ENCODE data around the gene SLC16A4.
A peak's percentile ranks its signal among the peaks of the same experiment; 100 is the strongest.
"Not testable (repeated sequence)": the region's sequence is repeated elsewhere in the genome, so short reads cannot be mapped to it uniquely, and the experiment has no call there.

The SLC16A4 gene

DNA sequence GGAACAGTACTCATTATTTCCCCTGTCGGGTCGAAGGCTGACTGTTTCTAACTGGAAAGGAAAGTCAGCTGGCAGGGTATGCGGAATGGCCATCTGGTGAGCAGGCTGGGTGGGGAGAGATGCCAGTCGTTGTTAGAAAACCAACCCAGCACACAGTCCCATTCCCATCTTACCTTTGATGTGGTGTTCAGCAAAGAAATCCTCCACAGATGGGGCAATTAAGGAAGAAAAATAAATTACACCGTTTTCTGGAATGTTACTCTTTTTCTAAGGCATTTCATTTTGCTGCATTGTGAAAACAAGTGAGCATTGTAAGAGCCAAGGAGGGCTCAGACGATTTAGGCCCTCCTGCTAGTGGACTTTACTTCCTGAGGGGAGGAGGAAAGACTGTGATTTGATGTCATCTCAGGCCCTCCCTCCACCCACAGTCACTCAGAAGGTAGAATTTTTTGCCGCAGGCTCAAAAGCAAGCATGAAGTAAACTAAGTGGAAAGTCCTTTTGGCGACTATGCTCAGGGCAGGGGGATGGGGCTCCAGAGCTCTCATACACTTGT lies at the start of gene SLC16A4:
Gene SLC16A4, minus strand, starts transcription at position 335 of the 554 bp plus-strand sequence. CDS start 1,703 bp downstream, outside the sequence.
- no peak for DNase-seq

DNA sequence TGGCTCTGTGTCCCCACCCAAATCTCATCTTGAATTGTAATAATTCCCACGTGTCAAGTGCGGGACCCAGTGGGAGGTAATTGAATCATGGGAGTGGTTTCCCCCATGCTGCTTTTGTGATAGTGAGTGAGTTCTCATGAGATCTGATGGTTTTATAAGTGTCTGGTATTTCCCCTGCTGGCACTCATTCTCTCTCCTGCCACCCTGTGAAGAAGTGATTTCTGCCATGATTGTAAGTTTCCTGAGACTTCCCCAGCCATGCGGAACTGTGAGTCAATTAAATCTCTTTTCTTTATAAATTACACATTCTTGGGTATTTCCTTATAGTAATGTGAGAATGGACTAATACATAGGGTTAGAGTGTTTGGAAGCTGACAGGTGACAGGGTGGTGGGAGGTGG lies 49.0 kb upstream of the SLC16A4 start:
- not testable (repeated sequence) for DNase-seq

DNA sequence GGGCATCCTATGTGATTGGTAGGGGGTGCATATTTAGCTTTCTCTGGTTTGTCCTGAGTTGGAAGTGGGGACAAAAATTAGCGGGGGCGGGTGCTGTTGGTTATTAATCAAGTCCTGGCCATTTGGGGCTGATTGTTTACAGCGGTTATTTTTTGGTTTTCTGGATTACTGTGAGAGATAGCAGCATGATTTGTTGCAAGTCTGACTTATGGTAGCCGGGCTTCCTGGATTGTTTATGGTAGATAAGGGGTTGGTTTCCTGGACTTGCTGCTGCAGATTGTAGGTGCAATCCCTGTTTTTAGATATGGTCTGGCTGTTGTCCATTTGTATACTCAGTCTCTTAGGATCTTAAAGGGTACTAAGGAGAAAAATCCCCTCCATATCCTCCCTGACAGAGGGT lies 48.1 kb upstream of the SLC16A4 start:
- no peak for DNase-seq

DNA sequence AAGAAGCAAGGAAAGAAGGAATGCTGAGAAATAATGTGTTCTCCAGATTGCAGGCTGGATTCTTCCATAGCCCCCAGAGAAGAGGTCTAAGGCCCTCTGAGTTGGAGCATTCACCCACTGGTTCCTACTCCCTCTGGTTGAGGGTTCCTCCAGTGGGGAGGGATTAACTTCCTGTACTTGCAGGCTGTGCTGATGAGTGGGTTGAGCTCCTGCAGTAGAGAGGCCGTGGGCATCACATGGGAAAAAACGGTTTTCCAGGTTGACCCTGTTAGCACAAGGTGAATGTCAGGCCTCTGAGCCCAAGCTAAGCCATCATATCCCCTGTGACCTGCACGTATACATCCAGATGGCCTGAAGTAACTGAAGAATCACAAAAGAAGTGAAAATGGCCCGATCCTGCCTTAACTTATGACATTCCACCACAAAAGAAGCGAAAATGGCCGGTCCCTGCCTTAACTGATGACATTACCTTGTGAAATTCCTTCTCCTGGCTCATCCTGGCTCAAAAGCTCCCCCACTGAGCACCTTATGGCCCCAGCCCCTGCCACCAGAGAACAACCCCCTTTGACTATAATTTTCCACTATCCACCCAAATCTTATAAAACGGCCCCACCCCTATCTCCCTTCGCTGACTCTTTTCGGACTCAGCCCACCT lies 46.9 kb upstream of the SLC16A4 start:
- not testable (repeated sequence) for DNase-seq

DNA sequence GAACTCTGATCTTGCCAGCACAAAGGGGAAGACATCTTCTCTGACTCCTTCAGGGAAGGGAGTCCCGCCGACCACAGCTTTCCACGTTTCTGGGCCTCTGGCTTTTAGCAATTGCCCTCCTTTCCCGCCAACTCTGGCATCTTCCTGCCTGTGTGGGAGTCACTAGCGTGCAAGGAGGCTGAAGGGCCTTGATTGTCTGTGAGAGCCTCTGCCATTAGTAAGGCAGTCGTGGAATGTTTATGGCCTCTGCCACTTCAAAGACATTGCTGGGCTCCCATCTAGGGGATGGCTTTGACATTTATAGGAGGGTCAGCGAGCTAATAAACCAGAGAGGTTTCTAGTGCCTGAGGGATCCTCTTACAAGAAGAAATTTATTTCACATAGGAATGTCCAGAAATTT lies 45.8 kb upstream of the SLC16A4 start:
- no peak for DNase-seq

DNA sequence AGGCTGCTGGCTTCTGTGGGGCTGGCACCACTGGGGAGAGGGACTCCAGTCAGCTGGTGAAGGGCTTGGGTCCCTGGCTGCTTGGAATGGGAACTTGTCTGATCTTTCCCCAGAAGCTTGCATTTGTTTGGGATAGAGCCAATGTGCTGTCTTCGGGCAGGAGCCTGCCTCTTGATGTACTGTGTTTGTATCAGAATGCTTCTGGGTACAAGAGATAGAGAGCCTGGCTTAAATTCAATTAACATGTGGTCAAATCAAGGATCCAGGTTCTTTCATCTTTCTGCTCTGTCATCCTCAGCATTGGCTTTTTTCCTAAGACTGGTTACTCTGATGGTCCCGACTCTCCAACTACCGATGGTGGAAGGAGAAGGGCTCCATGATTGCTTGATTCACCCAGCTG lies 44.1 kb upstream of the SLC16A4 start:
- DNase-seq: no peak

DNA sequence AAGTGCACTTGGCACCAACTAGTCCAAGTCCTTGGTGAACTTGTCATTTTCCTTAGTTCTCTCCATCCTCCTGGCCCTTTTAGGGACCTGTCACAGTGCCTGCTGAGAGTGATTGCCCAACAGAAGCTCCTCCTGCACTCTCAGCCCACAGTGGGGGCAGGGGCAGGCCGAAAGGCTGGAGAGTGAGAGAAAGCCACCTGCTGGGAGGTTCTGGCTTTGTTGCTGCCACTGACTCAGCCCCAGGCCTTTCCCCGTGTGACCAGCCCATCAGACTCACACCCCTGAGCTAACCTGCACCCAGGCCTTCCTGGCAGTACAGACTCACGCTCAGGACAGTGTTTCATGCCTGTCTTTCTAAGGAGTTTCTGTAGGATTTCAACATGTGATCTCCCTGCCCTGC lies 43.0 kb upstream of the SLC16A4 start:
- no peak for DNase-seq

DNA sequence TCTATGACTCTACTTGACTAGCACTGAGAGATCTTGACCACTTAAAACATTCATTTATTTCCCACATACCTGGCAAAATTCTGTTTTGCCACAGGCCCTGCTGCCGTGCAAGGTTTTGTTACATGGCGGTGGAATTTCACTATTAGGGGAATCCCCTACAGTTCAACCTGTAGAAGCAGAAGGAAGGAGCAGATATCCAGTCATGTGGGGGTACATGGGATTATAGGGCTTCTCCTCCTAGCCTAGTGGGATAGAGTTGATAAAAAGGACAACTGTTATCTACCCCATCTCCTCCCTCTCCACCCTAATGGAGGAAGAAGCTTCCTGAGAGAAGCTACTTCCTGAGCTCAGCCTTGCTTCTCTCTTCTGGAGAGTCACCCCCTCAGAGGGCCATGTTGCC lies 42.4 kb upstream of the SLC16A4 start:
- DNase-seq: no peak

DNA sequence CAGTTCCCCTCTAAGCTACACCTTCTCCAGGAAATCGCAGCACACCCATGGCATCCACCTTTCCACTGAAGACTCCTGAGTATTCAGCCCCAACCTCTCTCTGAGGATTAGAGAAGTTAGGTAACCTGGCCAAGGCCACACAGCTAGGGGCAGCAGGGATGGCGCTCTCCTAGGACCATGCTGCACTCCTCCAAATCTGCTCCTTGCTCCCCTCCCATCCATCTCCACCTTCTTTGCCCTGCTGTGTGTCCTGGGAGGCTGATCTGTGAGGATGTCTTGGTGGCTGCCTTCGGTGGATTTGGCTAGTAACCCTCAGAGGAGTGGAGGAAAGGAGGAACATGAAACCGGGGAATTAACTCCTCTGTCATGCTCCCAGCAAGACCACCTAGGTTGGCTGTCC lies 40.1 kb upstream of the SLC16A4 start:
- no peak for DNase-seq

DNA sequence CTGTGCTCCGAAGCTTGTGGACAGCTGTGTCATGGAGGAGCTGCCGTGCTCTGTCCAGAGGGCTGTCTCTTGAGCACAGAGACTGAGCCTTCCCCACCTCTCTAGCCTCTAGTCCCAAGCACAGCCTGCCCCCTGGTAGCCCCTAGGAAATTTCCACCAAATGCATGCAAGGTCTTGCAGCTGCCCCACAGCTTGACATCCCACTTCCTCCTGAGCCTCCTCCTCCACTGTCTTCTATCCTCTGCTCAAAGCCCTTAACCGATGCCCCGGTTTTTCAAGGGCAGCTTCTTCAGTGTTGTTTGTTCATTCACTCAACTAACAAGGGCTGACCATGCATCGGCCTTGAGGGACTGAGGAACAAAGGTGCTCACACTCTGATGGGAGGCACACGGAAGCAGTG lies 39.5 kb upstream of the SLC16A4 start:
- DNase-seq: no peak

DNA sequence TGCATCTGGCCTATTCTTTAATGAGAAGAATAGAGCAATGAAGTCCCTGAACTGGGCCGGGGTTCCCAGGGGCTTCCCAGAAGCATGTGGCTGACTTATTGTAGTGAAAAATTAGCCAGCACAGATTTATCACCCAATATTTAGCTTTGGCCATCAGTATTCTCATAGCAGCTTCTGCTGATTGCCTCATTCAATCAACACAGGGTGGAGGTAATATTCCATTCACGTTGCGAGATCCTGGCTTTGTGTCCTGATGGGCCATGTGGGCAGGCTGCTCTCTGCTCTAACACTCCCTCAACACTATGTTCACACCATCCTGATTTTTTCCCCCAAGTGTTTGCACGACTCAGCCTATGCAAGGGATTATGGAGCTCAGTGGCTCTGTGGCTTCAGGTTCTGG lies 38.1 kb upstream of the SLC16A4 start:
- DNase-seq: no peak

DNA sequence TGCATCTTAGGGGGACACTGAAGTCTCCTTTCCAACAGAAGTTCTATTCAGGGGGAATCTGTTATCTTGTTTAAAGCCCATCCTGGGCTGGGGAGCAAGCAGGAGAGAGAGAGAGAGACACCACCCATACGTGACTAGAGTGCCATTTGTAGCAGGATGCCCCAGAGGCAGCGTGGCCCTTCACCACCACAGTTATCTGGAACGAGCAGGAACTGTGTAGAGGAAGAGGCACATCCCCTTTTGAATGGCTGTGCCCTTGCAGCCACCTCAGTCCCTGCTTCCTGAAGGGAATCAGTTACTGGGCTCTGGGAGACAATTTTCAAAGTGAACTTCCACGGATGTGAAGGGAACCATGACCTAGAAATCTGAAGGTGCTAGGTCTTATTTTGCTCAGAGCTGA lies 36.0 kb upstream of the SLC16A4 start:
- DNase-seq: no peak

DNA sequence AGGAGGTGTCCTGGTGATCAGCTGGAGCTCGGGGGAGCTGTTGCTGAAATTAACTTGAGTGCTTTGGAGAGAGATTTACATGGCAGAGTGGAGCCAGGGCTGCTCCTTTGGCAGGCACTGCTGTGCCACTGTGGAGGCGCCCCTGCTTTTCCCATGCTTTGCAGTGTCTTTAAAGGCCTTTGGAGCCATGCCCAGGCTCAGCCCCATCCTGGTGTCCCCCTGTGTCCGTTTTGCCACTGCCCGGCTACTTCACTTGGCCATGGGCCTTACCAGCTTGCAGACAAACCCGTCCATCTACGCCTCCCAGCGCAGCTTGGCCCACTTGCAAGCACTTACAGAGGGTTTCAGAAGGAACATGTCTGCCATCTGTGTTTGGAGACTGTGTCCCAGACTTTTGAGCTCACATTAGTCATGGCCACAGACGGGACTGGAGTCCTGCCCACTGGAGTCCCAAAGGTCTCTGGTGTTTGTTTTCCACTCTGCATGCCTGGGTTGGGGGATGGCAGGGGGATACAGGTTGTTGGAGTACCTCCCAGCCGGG lies 34.9 kb upstream of the SLC16A4 start:
- DNase-seq: no peak

DNA sequence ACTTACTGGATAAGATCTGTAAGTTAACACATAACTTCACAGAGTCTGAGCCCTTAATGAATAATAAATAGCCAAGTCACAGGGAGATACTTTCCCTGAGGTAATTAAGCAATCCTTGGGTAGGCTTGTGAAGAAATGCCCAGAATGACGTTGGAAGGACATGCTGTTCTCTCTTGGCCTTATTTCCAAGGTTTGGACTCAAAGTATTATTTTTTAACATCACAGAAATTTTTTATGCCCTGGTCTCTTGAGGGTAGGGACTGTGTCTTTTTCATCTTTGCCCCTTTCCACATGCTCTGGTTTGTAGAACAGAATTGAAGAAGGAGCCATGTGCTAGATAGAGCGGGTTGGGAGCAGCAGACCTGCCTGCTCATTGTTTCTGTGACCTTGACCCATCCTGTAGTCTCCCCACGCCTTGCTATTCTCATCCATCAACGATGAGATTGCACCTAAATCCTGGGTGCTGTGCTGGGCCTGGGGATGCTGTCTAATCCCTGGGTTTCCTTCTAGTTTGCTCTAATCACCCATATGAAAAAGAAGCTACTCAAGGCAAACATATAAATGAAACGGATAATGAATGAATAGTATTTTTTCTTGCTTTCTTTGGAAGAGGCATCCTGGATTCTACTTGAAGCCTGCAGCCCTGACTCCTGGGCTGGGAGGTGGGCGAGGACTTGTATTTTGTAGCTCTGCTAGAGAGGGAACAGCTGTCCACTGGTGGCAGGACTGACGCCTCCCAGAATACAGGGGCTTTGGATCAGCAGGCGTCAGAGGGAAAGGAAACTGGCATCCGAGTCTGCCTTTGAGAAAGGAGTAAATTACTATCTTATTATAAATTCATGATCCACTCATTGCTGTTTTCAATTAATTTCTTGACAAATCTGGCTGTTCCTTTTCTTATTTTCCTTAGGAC lies 34.1 kb upstream of the SLC16A4 start:
- no peak for DNase-seq

DNA sequence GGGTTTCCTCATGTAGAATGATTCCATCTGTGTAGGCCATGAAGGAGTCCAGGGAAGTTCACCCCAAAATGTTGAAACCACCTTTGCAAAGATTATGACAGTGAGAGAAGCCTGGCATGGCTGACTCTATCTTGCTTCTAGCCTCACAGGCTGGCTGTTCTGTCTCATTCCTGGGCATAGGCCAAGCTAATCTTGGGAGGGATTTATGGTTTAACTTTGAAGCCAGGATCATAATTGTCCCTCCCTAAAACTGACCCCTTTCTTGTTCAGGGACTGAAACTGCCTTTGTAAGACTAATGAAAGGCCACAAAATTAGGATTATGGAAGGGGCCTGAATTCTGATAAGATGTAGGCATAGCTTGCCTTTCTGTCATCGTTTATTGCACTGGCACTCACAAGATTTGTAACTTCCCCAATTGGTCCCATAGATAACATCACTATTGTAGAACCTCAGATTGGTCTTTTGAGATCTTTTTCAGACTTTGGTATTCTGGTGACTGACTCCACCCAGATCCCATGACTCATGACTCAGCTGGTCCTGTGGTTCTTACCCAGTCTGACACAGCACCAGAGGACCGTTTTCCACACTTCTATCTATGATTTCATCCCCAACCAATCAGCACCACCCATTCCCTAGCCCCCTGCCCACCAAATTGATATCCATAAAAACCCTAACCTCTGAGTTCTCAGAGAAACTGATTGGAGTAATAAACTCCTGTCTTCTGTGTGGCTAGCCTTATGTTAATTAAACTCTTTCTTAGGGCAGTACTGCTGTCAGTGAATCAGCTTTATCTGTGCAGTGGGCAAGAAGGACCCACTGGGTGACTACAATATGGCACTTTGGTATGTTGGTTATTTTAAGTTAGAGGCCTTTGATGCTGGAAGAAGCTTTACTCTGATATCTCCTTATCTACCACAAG lies 30.3 kb upstream of the SLC16A4 start:
- peak; percentile 43 for DNase-seq

DNA sequence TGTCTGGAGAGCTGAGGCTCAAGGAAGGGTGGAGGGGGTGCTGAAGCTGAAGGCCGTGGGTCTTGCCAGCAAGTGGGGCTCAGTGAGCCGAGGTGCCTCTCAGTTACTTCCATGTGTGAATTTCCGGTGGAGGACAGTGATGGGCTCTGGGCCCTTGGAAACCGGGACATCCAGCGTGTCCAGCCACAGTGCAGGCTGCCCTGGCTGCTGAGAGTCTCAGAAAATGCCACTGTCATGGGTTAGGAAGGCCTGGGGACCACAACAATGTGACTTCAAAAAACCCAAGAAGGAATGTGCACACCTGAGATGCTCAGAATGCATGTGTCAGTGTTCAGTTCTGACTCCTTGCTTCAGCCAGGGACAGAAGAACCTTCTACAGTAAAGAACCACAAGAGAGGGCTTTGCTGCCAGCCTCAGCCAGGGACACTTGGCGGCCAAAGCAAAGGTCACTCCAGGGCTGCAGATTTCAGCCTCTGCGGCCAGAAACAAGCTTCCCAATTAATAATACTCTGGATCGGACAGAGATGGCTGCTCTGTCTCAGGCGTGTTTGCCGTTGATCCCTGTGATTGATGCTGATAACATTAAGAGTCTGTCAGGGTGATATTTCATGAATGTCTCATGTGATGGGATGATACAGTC lies 29.3 kb upstream of the SLC16A4 start:
- DNase-seq: no peak

DNA sequence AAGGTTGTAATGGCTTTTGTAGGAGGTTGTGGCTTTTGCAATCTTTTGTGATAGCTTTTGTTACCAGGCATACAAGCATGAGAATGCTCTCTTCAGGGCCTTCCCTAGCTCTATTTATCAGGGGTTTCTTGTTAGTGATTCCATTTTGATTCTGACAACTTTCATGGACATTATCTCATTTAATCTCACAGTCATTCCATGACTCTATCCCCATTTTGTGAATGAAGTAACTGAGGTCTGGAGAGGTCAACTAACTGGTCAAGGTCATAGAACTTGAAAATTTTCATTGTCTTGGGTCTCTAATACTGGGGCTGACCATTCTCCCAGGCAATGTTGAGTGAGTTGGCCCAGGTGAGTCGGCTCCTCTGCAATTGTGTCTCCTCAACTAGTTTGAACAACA lies 27.9 kb upstream of the SLC16A4 start:
- DNase-seq: no peak

DNA sequence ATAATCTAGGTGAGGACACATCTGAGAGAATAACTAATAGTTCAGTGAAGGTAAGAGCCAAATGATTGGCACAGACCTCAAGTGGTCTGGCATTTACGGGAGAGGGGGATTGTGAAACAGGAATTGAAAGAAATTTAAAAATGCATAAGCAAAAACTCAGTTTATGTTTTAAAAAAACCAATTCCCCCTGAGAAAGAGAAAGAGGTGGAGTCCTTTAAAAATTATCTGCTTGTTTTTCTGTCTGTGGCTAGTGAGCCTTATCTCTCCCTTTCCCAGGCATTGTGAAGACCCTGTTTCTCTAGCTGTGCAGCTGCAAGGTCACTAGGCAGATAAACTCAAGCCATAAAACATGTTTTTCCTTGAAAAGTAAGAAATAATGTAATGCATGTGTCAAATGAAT lies 22.2 kb upstream of the SLC16A4 start:
- DNase-seq: not testable (repeated sequence)

DNA sequence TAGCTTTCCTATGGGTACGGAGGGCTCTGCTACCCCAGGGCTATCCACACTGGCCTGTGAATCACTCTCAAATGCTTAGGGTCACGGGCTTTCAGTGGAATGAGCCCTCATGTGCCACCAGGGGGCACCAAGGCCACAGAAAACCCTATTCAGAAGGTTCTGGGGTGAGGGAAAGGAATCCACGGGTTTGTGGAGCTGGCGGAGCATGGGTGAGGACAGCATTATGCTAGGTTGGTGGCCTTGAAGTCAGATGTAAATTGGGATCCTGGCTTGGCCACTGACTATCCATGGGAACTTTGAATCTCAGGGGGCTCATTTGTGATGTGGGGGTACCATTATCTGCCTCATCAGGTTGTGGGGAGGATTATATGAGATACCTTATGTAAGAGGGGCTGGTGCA lies 21.8 kb upstream of the SLC16A4 start:
- peak; percentile 76 for DNase-seq

DNA sequence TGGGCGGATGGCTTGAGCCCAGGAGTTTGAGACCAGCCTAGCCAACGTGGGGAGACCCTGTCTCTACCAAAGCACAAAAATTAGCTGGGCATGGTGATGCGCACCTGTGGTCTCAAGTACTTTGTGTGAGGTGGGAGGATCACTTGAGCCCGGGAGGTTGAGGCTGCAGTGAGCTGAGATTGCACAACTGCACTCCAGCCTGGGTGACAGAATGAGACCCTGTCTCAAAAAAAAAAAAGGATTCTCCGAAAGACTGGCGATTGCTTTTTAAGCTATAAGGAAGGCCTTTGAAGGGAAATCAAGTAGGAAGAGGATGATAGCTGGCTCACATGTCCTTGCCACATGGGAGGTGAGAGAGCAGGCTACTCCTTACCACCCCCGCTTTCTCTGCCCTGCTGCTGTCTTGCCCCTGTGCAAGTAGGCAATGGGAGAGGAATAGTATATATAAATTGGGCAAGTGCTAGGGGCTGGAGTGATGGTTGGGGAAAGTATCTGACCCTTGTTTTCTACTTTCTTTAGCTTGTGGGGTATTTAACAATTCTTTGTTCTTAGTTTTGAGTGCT lies 20.4 kb upstream of the SLC16A4 start:
- DNase-seq: no peak

DNA sequence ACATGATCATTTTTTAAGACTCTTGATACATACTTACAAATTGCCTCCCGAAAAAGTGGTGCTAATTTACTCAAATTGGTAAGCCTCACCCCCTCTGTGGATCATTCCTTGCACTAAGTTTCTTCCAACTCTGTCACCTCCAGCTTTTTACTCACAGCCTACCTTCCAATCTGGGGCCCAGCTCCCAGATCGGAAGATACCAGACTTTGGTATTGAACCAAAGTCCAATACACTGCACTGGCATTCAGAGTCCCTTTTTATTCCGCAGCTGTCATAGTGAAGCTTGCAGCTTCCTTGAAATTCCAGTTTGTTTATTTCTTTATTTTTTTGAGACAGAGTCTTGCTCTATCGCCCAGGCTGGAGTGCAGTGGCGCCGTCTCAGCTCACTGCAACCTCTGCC lies 18.5 kb upstream of the SLC16A4 start:
- DNase-seq: no peak

DNA sequence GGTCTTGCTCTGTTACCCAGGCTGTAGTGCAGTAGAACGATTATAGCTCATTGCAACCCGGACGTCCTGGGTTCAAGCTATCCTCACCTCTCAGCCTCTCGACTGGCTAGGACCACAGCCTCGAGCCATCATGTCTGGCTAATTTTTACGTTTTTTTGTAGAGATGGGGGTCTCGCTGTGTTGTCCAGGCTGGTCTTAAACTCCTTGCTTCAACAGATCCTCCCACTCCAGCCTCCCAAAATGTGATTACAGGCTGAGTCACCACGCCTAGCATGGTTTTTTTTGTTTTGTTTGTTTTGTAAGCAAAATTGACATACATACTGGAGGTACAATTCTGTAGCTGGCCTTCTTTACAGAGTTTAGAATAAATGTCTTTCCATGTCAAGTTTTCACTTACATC lies 17.7 kb upstream of the SLC16A4 start:
- DNase-seq: no peak
